A549 treated with Mapracorat at 1 μM for 4 hours (cell line): Measurements from ENCODE around the gene LMTK3. TPM values are rescaled to one million over a fixed set of nuclear protein-coding genes. Genes with fewer than 3 reads are reported as not detected.

ENCODE experiments used
- total RNA-seq: library from RNA; stranded (reverse); fragments of 200-300 nt; extraction: Qiagen RNA extraction; gene quantifications from 5 replicates; pipeline ENCODE4 v1.2.3, GENCODE V29; 2022

The LMTK3 gene
- 2.1 to 5.4 TPM (median 4.9 TPM) in 5 replicates for total RNA-seq

DNA sequence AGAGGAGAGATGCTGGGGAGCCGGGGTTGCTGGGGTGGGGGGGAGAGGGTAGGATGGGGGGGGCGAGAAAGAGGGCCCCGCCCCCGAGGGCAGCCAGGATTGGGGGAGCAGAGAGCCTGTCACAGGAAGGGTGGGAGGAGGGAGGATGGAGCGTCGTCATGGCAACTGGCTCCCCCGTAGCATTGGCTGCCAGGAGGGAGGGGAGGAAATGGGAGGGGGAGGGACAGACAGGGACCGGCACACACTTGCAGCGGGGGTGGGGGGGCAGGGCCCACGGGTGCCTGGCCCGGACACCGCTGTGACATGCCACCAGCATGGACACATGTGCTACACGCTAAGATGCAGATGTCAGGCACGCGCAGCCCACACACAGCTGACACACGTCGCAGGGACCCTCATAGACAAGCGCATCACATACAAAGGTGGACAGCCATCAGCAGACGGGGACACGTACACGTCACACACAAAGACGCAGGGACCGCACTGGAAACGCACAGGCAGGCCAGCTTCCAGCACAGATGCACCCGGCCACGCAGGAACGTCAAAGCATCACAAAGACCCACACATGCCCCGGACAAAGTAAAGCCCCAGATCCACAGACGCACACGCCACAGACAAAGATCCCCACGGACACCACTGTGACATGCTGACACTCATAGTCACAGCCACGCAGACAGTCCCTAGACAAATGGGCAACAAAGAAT is at the start of gene LMTK3:
TSS of gene LMTK3 (minus strand) at position 36 of the 704 bp plus-strand sequence. CDS start 259 bp downstream, outside the sequence.

GRCh38 chr19:48551437-48552302 is 40.0 kb upstream of the LMTK3 start, which contains the start of gene SULT2B1:
Gene SULT2B1 (plus strand): TSS chr19:48552172. CDS start chr19:48552253, 81 bp downstream.

DNA sequence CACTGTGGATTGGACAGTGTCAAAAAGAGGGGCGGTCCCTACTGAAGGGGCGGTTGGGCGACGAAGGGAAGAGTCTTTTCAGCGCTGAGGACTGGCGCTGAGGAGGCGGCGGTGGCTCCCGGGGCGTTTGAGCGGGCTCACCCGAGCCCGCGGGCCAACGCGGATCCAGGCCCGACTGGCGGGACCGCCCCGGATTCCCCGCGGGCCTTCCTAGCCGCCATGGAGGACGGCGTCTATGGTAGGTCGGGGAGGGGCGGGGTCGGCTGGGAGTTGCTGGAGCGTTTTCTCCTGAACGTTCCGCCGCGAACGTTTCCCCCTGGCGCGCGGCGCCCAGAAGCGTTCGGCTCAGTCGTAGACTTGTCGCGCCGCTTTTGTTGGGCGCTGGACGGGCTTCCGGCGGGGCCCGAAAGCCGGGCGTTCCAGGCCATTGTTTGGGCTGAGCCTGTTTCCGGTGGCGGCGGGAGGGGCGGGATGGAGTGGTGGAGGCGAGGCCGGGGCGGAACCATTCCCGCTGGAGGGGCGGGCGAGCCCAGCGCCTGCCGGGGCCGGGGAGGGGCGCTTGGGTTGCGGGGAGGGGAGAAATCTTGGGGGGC is 42.2 kb downstream of the LMTK3 start, which contains the start of gene CYTH2:
TSS of gene CYTH2 (plus strand) at position 81 of the 593 bp plus-strand sequence. CDS start at position 220, 139 bp downstream.

GRCh38 chr19:48455171-48455907 is 56.3 kb downstream of the LMTK3 start, which contains the start of gene KCNJ14:
Gene KCNJ14 (plus strand): TSS chr19:48455574. CDS start chr19:48461725, 6,151 bp downstream.

DNA sequence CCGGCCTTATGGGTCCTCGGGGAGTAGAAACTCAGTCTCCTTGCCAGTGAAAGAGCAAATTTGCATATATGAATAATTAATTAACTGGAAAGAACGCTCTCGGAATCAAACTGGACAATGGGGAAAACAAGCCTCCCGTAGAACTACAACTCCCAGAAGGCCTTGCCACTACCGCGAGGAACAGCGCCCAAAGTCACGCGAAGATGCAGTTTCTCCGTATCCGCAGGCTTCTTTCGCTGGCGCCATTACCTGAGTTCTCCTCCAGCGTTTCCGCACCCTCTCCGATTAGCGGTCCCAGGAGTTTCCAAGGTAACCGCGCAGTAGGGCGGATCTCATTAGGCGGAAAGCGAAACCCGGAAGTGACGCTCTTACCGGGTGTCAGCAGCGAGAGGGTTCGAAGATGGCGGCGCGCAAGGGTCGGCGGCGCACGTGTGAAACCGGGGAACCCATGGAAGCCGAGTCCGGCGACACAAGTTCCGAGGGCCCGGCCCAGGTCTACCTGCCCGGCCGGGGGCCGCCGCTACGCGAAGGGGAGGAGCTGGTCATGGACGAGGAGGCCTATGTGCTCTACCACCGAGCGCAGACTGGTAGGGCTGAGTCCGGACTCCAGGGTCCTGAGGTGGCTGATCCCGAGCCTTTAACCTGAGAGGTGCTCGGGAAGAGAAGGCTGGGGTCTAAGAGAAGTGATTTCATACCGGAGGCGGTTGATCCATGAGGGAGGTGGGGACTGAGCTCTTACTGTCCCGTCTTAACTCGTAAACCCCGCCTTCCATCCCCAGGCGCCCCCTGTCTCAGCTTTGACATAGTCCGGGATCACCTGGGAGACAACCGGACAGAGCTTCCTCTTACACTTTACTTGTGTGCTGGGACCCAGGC is 65.8 kb downstream of the LMTK3 start, which contains the start of gene GRWD1:
TSS of gene GRWD1 (plus strand) at position 378 of the 876 bp plus-strand sequence. CDS start at position 401, 23 bp downstream.

Other genes with a start within 250 kb of the LMTK3 start
- 7.2 to 8.4 TPM (median 7.5 TPM) in 5 replicates for gene ZNF114, start 241.8 kb downstream of the LMTK3 start, total RNA-seq
- 431 to 510 TPM (median 452 TPM) in 5 replicates for gene EMP3, start 186.3 kb downstream of the LMTK3 start, total RNA-seq
- gene TMEM143, start 147.9 kb downstream of the LMTK3 start, total RNA-seq: 2.4 to 6.2 TPM (median 3.8 TPM) in 5 replicates
- gene SYNGR4, start 147.5 kb downstream of the LMTK3 start, total RNA-seq: 2.1 to 4.6 TPM (median 2.9 TPM) in 5 replicates
- gene KDELR1, start 120.3 kb downstream of the LMTK3 start, total RNA-seq: 356 to 429 TPM (median 400 TPM) in 5 replicates
- gene GRIN2D, start 118.2 kb downstream of the LMTK3 start, total RNA-seq: 5.5 to 9.7 TPM (median 8.9 TPM) in 5 replicates
- gene GRWD1, start 65.9 kb downstream of the LMTK3 start, total RNA-seq: 97.2 to 126 TPM (median 111 TPM) in 5 replicates
- gene KCNJ14, start 56.3 kb downstream of the LMTK3 start, total RNA-seq: 0.77 to 2.1 TPM (median 1.1 TPM) in 5 replicates
- 55.3 to 69.3 TPM (median 62.3 TPM) in 5 replicates for gene CYTH2, start 42.5 kb downstream of the LMTK3 start, total RNA-seq
- 14.1 to 18.6 TPM (median 16.0 TPM) in 5 replicates for gene SULT2B1, start 40.3 kb upstream of the LMTK3 start, total RNA-seq
- gene SPACA4, start 94.9 kb upstream of the LMTK3 start, total RNA-seq: not detected in 5 replicates
- gene FAM83E, start 103.2 kb upstream of the LMTK3 start, total RNA-seq: 0.14 to 0.42 TPM (median 0.22 TPM) in 5 replicates
- gene RPL18, start 107.3 kb upstream of the LMTK3 start, total RNA-seq: 3,098 to 3,568 TPM (median 3,229 TPM) in 5 replicates
- 10.0 to 16.5 TPM (median 13.6 TPM) in 5 replicates for gene SPHK2, start 107.7 kb upstream of the LMTK3 start, total RNA-seq
- gene DBP, start 125.5 kb upstream of the LMTK3 start, total RNA-seq: 1.0 to 2.9 TPM (median 2.5 TPM) in 5 replicates
- 7.9 to 13.4 TPM (median 9.7 TPM) in 5 replicates for gene CA11, start 134.4 kb upstream of the LMTK3 start, total RNA-seq
- gene NTN5, start 161.2 kb upstream of the LMTK3 start, total RNA-seq: 0.07 to 0.19 TPM (median 0.10 TPM) in 4 of 5 replicates, not detected in the other
- not detected in 5 replicates for gene FUT2, start 184.1 kb upstream of the LMTK3 start, total RNA-seq
- 0.18 to 0.42 TPM (median 0.34 TPM) in 5 replicates for gene MAMSTR, start 207.9 kb upstream of the LMTK3 start, total RNA-seq
- 0.43 to 0.82 TPM (median 0.59 TPM) in 5 replicates for gene RASIP1, start 228.8 kb upstream of the LMTK3 start, total RNA-seq
- not detected in 5 replicates for gene IZUMO1, start 235.1 kb upstream of the LMTK3 start, total RNA-seq
- 0.04 to 0.10 TPM (median 0.05 TPM) in 5 replicates for gene FUT1, start 240.8 kb upstream of the LMTK3 start, total RNA-seq
- not detected in 5 replicates for gene FGF21, start 243.7 kb upstream of the LMTK3 start, total RNA-seq